GM10266 (cell line): ENCODE results near the gene MAGI2.

ENCODE experiments used
- DNase-seq: peaks from one replicate; pipeline ENCODE4 v3.0.0; 2012; ENCODE audit errors: extremely low spot score
- CTCF ChIP-seq: IDR thresholded peaks from 2 replicates; pipeline ENCODE4 v1.5.1; 2012; ENCODE audit warnings: mild to moderate bottlenecking, low read depth; ENCODE audit not compliant: control insufficient read depth, insufficient read depth; ENCODE audit errors: missing control alignments

MAGI2 gene

GRCh38 chr7:78649236-78649635, 804.2 kb downstream of the MAGI2 start:
- TF ChIP-seq CTCF, result no peak
- no peak for DNase-seq

- no peak for DNase-seq
- no peak for TF ChIP-seq CTCF
These were observed 810.7 kb downstream of the MAGI2 start for GRCh38 chr7:78642751-78643150.

GRCh38 chr7:78638364-78638763, 815.1 kb downstream of the MAGI2 start:
- DNase-seq, result no peak
- no peak for TF ChIP-seq CTCF

GRCh38 chr7:78636727-78637126, 816.7 kb downstream of the MAGI2 start:
- DNase-seq, result no peak
- no peak for TF ChIP-seq CTCF

- TF ChIP-seq CTCF, result no peak
- DNase-seq, result no peak
These were observed 818.3 kb downstream of the MAGI2 start for GRCh38 chr7:78635026-78635793.

- DNase-seq, result no peak
- TF ChIP-seq CTCF, result no peak
These were observed 819.4 kb downstream of the MAGI2 start for GRCh38 chr7:78634093-78634492.

- TF ChIP-seq CTCF, result no peak
- peak; percentile 4 for DNase-seq
These were observed 832.5 kb downstream of the MAGI2 start for GRCh38 chr7:78620920-78621319.
